DMS153 treated with DMSO at 0.1 percent for 48 hours (cell line): ENCODE results near the gene ADPRHL1.

ENCODE experiments used
- DNase-seq: peaks from one replicate; lab custom pipeline; 2025; ENCODE audit not compliant: unreplicated experiment; lab: John Stamatoyannopoulos, UW

Gene ADPRHL1

DNA sequence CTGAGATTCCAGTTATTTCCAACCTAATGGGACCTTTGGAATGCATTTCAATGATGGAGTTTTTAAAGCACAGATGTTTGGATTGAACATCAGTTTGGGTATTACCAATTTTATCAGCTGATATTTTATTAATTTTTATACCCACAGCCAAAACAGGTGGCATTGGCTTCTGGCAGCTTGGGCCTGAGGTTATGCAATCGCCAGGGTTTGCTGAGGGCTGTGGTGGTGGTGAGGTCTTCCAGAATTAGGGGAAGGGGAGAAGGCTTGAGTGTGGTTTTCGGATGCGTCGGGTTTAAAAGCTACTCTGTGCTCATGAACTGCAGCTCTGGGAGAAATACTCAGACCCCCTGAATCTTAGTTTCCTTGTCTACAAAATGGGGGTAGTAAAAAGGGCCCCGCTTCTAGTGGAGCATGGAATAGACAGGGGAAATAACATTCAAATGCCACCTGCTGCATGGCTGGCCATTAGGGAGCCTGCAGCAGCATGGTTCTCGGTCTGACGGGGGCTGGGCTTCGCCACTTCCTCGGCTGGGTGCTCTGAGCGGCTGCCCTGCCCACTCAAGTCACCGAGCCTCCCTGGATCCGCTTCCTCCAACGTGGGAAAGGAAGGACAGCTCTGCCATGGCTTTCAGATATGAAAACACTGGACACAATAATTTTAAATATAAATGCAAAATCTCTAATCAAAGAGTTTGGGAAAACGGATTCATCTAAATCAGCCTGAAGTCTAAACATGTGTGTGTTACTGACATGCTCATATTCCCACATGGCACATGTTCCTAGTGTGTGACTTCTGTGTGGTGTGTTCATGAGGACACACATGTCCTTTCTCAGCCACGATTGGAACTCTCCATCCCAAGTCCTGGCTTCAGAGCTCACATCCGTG lies 35.2 kb downstream of the ADPRHL1 start:
- no peak for DNase-seq

DNA sequence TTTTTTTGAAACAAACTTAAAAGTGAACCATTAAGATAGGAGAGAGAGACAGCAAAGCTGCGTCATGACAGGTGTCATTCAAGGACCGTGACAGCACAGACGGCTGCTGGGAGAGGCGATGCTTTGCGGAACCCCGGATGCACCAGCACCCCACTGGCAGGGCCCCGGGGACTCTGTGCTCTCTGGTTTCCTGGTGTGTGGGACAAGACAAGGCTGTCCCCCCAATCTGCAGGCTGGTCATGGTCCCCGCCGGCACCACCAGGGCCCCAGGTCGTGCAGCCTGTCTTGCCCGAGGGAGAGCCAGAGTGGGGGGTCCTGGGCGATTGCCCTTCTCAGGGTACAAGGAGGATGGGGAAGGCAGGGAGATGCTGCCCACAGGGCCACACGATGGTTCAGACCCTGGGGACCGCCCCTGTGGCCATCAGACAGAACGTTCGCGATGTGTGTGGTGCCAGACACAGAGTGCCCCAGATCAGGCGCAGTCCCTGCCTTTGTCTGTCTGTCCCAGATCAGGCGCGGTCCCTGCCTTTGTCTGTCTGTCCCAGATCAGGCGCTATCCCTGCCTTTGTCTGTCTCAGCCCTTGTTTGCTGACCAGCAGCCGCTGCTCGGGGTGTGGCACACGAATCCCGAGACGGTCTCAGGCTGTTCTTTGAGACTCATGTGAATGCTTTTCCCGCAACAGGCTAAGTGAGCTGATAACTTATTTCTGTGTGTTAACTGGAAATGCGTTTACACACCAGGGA lies 36.1 kb downstream of the ADPRHL1 start:
- DNase-seq = no peak

DNA sequence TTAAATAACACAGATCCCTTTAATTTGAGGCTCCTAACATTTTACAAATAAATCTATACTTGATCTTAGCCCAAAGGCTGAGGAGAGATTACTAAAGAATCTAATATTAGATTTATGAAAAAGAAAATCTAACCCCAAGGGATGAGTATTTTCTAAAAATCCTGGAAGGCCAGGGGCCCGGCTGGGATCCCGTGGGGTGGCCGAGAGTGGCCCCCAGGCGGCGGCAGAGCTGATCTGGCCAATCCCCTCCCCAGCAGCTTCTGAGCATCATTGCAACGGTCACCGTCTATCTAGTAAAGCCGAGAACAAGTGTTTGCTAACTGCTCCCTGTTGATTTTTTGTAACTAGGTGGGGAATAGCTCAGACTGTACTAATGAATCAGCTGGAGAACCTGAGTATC lies 37.5 kb downstream of the ADPRHL1 start:
- DNase-seq = no peak

DNA sequence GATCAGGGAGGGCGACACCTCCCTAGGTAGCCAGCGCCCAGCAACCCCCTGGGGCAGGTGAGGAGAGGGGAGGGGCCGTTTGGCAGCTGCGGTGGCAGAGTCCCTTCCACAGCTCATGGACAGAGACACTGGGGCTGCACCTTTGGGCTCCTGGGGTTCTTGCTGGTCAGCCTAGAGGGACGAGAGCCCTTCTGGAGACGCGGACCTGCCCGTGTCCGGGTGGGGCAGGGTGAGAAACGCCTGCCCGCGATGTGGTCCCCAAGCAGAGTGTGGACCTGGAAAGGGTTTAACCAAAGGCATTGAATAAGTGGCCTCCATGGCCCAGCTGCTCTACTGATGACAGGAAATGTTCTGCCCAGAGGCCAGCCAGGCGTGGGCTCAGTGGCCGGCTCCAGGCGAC lies 38.3 kb downstream of the ADPRHL1 start:
- no peak for DNase-seq

DNA sequence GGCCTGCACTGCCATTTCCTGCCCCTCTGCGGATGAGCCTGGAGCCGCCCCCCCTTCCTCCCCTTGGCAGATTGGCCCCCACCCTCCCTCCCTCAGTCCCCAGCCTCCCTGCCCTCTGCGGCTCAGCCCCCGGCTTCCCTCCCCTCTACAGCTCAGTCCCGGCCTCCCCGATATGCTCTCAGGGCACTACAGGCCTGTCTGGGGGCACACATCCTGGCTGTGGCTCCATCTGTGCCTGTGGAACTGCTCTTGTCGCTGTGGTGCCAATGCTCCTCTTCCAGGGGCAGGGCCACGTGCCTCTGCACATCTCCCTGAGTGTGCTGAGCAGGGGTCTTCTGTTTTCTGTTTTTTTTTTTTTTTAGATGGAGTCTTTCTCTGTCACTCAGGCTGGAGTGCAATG lies 39.0 kb downstream of the ADPRHL1 start:
- DNase-seq = no peak

DNA sequence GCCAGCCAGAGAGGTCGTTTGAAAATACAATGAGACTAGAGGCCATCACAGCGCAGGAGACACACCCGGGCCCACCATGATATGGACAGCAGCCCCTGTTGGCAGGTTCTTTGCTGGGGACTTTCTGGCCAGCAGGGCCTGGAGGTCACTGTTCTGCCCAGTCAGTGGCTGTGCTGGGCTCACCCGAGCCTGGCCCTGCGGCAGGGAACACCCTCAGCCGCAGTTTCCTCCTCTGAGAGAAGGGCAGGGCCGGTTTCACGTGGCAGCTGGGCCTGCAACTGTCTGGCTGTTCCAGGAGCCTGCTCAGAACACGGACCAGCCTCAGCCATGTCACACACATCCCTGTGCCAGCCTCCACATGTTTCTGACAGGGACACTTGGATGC lies 39.4 kb downstream of the ADPRHL1 start:
- no peak for DNase-seq

DNA sequence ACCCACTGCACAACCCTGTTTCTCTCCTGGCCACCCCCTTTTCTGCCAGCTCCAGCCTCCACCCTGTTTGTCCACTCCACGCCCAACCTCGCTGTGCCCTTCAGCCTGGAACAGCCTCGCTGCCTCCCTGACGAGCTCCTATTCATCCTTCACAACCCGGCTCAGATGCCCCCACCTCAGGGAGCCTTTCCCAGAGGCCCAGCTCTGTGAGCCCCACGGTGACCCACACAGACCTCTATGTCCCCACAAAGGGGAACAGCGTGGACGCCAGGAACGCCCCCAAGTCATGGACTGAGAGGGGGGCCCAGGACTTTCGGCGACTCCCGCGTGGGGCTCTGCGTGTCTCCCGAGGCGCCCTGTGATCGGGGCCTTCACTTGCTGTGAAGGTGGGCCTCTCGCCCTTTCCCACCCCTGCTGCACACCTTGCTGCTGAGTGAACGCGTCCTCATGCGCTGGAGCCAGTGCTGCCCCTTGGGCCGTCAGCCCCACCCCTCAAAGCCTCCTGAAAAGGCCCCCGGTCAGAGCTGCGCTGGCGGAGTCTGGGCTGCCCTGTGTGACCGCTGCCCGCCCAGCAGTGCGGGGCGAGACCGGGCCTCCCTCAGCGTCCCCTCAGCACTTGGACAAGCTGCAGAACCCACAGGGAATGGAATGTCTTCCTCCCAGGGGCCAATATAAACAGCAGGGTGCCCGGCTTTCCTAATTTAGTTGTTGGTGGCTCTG lies 40.0 kb downstream of the ADPRHL1 start:
- no peak for DNase-seq

DNA sequence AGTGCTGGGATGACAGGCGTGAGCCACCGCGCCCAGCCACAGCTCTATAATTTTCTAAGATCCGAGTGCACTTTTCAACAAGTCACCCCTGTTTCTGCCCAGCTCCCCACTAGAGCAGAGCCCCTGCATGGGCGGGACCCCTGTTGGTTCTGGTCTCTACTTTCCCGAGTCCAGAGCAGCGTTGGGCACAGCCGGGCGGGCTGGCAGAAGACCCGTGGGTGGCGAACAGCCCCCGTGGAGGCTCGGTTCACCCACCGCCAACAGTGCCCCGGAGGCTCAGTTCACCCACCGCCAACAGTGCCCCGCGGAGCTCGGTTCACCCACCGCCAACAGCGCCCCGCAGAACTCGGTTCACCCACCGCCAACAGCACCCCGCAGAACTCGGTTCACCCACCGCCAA lies 40.8 kb downstream of the ADPRHL1 start:
- DNase-seq = no peak

DNA sequence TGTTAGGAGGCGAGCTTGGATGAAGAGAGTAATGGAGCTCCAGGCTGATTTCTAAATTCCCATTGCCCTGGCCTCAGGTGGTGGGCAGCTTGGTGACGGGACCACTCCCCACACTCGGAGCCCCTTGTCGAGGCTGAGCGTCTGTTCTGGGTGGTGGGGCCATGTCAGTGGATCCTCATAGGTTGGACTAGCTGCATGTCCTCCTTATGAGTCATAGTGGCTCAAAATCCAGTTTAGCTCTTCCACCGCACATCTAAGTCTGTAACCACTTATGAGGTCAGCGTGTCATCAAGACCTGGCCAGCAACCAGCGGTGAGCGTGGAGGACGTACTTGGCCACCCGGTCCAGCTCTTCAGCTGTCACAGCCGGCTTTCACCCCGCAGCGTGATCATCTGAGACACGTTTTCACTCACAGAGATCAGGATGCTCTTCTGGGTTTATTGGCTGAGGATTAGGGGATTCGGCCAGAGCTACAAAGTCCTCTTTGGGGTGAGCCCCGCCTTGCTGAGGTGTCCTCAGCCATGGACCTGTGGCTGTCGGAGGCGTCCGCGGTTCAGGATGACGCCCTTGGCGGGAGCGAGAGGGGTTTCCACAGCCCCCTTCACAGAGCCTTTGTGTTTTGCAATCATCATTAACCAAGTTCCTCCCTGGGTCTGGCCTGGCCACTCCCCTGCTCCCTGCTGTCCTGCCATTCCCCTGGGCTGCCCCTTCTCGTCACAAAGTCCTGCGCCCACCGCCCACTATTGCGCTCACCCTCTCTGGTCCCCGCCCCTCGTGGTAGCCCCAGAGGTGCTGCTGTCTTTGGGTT lies 41.9 kb downstream of the ADPRHL1 start:
- no peak for DNase-seq

DNA sequence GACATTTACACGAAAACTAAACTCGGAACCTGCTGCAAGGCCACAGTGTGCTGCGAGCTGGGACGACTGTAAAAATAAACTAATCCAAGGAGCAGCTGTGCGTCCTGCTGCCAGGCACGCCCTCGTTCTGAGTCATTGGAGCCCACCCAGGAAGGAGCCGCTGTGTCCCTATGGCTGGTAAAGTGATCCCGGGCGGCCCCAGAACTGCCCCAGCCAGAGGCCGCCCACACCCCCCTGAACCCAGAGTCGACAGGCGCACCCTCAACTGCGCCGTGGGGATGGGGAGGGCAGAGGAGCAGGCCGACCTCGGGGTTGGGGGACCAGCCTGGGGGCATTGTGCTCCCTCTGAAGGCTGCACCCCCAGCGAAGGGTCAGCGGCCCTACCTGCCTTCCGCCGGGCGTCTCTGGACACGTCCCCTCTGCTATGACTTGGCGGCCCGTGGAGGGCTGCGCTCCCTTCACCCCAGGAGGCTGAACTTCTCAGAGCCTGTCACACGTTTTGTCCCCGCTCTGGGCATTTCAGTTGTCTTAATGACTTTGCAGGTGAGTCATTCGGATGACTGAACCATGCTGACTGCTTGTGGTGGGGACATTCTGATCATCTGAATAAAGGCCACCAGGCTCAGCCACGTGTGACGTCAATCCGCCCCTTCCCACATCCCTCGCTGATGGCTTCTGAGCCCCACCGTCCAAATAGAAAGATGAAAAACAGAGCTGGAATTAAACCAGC lies 42.7 kb downstream of the ADPRHL1 start:
- no peak for DNase-seq

DNA sequence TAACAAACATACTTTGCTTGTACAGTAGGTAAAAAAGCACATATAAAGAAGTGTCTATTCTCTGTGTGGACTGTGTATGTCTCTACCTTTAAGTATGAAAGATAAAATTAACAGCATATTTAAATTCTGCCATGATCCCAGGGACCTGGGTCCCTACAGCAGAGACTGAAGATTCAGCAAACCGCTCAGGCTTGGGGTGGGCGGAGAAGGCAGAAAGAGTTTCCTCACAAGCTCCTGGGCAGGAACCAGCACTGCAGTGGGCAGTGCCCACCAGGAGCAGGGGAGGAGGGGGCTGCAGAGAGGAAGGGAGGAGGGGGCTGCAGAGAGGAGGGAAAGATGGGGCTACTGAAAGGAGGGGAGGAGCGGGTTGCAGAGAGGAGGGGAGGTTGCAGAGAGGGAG lies 44.7 kb downstream of the ADPRHL1 start:
- no peak for DNase-seq

DNA sequence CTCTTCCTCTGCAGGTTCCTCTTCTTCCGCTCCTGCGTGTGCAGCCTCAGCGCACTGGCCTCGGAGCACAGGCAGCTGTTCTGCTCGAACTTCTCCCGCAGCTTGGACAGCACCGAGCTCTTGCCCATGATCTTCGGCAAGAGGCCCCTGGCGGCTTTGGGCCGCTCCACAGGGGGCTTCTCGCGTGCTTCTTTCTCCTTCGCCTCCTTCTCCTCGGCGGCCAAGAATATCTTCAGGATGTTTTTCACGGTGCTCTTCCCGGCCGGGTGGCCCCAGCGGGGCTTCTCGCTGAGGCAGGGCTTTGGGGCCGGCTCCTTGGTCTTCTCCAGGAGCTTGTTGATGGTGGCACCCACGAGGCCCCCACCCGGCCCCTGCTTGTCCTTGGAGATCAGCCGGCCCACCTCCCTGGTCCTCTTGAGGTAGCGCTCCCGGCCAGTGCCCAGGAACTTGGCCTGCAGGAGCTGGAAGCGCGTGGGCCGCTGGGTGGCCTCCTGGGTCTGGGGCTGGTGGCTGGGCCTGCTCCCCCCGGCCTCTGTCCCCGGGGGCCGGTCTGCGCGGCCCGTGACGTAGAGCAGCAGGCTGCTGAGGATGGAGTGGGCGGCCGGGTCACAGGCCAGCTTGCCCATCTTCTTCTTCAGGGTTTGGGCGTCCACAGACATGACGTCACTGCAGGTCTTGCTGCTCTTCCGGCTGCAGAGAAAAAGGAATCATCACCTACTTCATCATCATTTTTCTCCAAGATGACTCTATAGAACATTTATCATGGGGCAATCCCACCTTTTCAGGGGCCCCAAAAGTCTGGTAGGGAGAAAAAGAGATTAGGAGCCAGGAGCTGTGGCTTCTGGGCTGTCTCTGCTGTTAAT lies 45.5 kb downstream of the ADPRHL1 start:
- no peak for DNase-seq

DNA sequence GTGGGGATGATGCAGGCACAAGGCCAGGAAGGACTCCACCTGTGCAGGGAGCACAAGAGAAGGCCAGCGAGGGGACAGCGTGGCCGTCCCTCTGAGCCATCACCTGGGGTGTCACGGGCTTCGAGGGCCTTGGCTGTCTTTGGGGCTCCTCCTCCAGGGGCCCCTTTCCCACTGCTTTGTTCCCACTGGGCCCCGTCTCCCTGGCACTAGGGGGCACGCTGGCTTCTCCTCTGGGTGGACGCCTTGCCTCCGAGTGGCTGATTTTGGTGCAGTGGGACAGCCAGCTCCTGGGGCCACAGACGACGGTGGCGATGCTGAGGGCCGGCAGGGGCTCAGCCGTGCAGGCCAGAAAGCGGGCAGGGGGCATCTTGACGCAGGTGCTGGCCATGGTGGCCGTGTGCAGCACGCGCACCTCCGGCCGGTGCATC lies 46.2 kb downstream of the ADPRHL1 start:
- DNase-seq = no peak

DNA sequence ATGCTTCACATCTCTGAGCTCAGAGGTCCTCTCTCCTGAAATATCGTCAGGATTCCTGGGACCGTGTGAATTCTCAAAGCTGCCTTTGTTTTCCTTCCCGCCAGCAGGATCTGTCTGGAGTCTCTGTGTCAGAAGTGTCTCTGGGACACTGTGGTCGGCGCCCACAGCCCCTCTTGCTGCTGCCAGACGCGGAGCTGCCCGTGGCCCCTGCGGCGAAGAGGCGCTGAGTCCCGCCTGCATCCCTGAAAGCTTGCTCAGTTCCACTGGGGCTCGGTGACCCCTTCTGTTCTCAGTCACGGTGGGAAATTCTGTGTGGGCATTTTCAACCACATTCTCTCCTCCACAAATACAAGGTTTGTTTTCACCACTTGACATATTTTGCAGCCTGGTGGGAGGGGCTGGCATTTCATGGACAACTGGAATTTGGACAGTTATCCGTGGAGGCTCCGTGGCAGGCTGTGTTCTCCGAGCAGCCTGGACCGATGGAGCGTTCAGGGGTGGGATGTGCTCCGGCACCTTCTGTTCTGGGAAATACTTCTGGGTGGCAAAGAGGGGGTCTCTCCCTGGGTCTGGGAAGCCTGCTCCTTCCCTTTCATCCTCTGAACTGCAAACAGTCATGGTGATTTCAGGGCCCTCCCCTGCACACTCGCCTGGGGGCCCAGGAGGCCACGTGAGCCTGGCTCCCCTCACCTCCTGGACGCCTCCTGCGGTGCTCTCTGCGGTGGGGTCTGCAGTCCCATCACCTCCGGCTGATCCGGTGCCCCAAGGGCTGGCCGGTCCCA lies 46.8 kb downstream of the ADPRHL1 start:
- DNase-seq = no peak

DNA sequence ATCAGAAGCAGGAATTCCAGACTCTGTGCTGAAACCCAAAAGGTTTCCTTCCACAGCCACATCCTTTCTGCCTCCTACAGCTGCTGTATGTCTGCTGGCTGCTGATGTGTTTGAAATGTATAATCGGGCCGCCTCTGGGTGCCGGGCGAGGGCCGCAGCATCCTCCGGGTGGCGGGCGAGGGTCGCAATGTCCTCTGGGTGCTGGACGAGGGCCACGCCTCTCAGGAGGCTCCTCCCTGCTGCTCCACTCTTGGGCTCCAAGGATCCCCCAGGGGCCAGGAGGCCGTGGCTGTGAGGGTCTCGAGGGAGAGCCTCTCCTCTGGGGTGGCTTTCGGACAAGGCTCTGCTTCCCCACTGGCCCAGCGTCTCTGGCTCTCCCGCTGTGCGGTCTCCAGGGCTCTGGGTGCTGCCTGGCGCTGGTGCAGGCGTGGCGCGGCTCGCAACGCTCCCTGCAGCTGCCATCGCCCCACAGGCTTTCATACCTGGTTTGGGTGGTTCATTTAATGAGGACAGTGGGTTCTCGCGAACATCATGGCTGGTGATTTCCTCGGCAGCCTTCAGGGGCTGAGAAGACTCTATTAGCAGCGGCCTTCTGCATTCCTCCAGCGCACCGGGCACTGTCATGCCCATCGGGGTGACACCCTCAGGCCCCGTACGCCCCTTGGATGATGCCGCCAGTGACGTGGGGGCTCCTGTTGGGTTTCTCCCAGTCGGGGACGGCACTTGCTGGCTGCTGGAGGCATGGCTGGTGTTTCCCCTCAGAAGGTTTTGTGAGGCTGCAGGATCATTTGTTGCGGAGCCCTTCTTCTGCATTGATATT lies 47.6 kb downstream of the ADPRHL1 start:
- peak; percentile 57 for DNase-seq

DNA sequence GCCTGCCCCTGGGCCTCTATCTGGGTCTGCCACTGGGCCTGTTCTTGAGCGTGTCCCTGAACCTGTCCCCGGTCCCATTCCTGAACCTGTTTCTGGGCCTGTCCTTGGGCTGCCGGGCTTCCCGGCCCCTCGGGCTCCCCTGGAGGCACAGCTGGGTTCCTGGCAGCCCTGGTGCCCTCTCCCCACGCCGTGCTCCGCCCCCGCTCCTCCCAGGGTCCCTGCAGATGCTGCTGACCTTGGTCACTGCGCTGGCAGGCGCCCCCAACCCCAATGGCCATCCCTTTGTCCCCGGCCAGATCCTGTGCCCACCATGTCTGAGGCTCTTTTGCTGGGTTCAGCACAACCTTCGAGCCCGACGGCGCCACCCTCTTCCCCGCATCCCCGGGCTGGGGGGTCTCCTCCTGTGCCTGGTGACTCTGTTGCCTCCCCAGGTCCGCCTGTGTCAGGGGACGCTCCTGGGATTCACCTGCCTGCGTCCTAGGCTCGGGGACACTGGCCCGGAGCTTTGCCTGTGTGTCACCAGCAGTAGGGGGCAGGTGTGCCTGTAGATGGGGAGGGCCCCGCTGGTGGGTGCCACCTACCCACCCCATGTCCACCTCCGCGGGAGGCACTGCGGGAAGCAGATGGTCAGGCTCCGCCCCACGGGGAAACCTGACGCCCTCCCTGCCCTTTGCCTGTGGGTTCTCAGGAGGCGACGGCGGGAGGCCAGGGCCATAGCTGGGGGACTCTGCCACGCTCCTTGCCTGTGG lies 48.4 kb downstream of the ADPRHL1 start:
- DNase-seq = no peak

DNA sequence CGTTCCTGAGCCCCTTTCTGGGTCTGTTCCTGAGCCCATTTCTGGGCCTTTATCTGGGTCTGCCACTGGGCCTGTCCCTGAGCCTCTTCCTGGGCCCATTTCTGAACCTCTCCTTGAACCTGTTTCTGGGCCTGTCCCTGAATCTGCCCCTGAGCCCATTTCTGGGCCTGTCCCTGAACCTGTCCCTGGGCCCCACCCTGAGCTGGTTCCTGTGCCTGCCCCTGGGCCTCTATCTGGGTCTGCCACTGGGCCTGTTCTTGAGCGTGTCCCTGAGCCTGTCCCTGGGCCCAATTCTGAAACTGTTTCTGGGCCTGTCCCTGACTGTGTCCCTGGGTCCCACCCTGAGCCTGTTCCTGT lies 48.9 kb downstream of the ADPRHL1 start:
- DNase-seq = no peak
